ENCODE data around the gene GNG2. TPM values are rescaled to one million over a fixed set of nuclear protein-coding genes. Genes with fewer than 3 reads are reported as not detected.

The GNG2 gene
- 0.33 TPM in 1 of 2 replicates, not detected in the other for total RNA-seq (2021)
- percentile 16 among the genes with signal in this experiment for Bru-seq, nascent RNA
- BruChase-seq, experiment 1, labeled RNA remaining after a 2-hour chase, result percentile 8 among the genes with signal in this experiment
- BruChase-seq, experiment 2, labeled RNA remaining after a 6-hour chase, result percentile 14 among the genes with signal in this experiment
- long read RNA-seq, partial matches to known transcripts, result 0 of 1 reads
- long read RNA-seq, other reads (novel, unspliced or antisense), result 1 of 1 reads

DNA sequence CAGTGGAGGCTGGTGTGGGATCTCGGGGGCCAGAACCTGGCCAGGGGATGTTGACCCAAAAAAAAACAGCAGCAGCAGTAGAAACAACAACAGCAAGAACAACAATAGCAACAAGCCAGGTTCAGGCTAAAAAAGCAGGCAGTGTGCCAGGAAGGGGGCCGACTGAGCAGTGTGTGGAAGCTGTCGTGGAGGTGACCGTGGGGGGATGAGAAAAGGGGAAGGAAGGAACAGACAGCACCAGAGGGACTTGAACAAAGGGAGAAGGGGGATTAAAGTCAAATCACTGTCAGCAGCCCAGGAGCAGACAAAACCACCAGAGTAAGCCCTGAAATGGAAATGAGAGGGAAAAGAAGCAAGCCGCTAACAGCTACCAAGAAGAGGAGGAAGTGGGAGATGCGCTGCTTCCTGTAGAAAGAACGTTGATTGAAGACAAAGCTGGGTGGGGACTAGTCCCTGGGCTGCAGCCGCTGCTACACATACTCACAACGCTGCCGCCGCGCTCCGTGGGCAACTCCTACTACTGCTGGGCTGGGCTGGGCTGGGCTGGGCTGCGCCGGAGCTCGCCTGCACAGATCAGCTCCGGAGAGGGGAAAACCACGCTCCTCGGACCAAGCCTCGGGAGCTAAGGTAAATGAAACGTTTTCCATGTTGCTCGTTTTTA, at the start of gene GNG2:
Gene GNG2, plus strand, starts transcription at position 449 of the 661 bp plus-strand sequence. CDS start 90,067 bp downstream, outside the sequence.
- intact Hi-C loops (cut with micrococcal nuclease; ENCODE audit: unreplicated experiment), result no loop called here
- BruUV-seq (replicated peaks), result no TSS peak
- peak within 1 kb of the TSS; percentile 69 for H3K4me2 ChIP-seq
- H3K27ac ChIP-seq, result no peak within 1 kb of the TSS
- no peak for TF ChIP-seq CTCF (conservative IDR thresholded peaks at IDR 0.05)
- TF ChIP-seq EZH2 (IDR thresholded peaks at IDR 0.05; ENCODE audit: low read depth), result no peak
- no peaks in the 10 kb centered on the region for H3K9me2 ChIP-seq (ENCODE audit: insufficient read depth)
- H3K79me2 ChIP-seq (ENCODE audit: low read depth), result no peaks in the 10 kb centered on the region
- ChIA-PET CTCF (interaction anchor here (0.6 kb wide), 1 partner anchor 110 kb away, joined by 9 read pairs; no protein-coding TSS in a partner anchor), POLR2A (ENCODE audit: unreplicated experiment) (no interaction called here)
- peak within 1 kb of the TSS; percentile 46; the same call in 1 of the 2 replicates for H3K4me3 ChIP-seq
- peaks cover 11% of the 10 kb centered on the region; the same call in 1 of the 2 replicates for H3K4me1 ChIP-seq (replicated peaks; ENCODE audit: insufficient read depth)
- H3K27me3 ChIP-seq (ENCODE audit: insufficient read depth, low read depth), result no peaks in the 10 kb centered on the region
- peak in 1 of 2 experiments; percentile 41 for DNase-seq
- no peaks in the 10 kb centered on the region for H4K20me1 ChIP-seq (ENCODE audit: insufficient read depth)
- H3F3A ChIP-seq (ENCODE audit: insufficient read depth, low read depth), result no peaks in the 10 kb centered on the region
- no peaks in the 10 kb centered on the region for H3K36me3 ChIP-seq (ENCODE audit: low read depth)
- peak within 1 kb of the TSS; percentile 77 for H2AFZ ChIP-seq
- H3K9me3 ChIP-seq (ENCODE audit: insufficient read depth, low read depth), result no peaks in the 10 kb centered on the region

GRCh38 chr14:51811706-51812105, 48.7 kb upstream of the GNG2 start:
- no peaks in the 10 kb centered on the region for H3K79me2 ChIP-seq (ENCODE audit: low read depth)
- no peak overlapping the region for H3K4me2 ChIP-seq
- no peaks in the 10 kb centered on the region for H3K4me1 ChIP-seq (replicated peaks; ENCODE audit: insufficient read depth)
- no peaks in the 10 kb centered on the region for H3K27me3 ChIP-seq (ENCODE audit: insufficient read depth, low read depth)
- TF ChIP-seq EZH2 (IDR thresholded peaks at IDR 0.05; ENCODE audit: low read depth) (no peak), CTCF (conservative IDR thresholded peaks at IDR 0.05) (no peak)
- BruUV-seq (replicated peaks), result no TSS peak
- no peak overlapping the region for H2AFZ ChIP-seq
- H3K4me3 ChIP-seq, result no peak overlapping the region
- no peak overlapping the region for H3K27ac ChIP-seq
- no peaks in the 10 kb centered on the region for H4K20me1 ChIP-seq (ENCODE audit: insufficient read depth)
- ChIA-PET POLR2A (ENCODE audit: unreplicated experiment) (no interaction called here), CTCF (no interaction called here)
- intact Hi-C loops (cut with micrococcal nuclease; ENCODE audit: unreplicated experiment), result no loop called here
- H3K9me2 ChIP-seq (ENCODE audit: insufficient read depth), result no peaks in the 10 kb centered on the region
- H3F3A ChIP-seq (ENCODE audit: insufficient read depth, low read depth), result no peaks in the 10 kb centered on the region
- H3K9me3 ChIP-seq (ENCODE audit: insufficient read depth, low read depth), result no peaks in the 10 kb centered on the region
- no peaks in the 10 kb centered on the region for H3K36me3 ChIP-seq (ENCODE audit: low read depth)
- no peak for DNase-seq

DNA sequence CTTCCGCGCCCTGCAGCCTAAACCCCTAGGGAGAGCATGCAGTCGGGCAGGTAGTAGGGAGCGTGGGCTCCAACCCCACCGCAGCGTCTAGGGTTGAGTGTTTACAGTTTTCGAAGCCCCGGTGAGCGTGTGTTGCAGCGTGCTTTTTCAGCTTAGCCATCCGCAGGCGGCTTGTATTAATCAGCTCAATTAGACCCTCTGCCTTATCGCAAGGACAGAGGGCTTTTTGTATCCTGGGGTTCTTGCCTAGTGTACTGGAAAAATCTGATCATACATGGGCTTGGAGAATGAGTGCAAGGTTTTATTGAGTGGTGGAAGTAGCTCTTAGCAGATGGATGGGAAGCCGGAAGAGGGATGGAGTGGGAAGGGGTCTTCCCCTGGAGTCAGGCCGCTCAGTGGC, 44.4 kb upstream of the GNG2 start:
- Histone ChIP-seq H4K20me1 (ENCODE audit: insufficient read depth) (no peaks in the 10 kb centered on the region), H3K27me3 (ENCODE audit: insufficient read depth, low read depth) (no peaks in the 10 kb centered on the region), H3K4me1 (replicated peaks; ENCODE audit: insufficient read depth) (no peaks in the 10 kb centered on the region), H3K36me3 (ENCODE audit: low read depth) (no peaks in the 10 kb centered on the region), H3K79me2 (ENCODE audit: low read depth) (no peaks in the 10 kb centered on the region), H3K9me3 (ENCODE audit: insufficient read depth, low read depth) (0 out of 2 replicates have a peak, but pooled peaks cover 3% of the 10 kb centered on the region), H3K27ac (no peak overlapping the region), H3K4me3 (no peak overlapping the region), H2AFZ (no peak overlapping the region), H3F3A (ENCODE audit: insufficient read depth, low read depth) (no peaks in the 10 kb centered on the region), H3K4me2 (no peak overlapping the region), H3K9me2 (ENCODE audit: insufficient read depth) (no peaks in the 10 kb centered on the region)
- intact Hi-C loops (cut with micrococcal nuclease; ENCODE audit: unreplicated experiment), result no loop called here
- POLR2A ChIA-PET (ENCODE audit: unreplicated experiment), result no interaction called here
- DNase-seq, result no peak
- no TSS peak for BruUV-seq (replicated peaks)
- TF ChIP-seq EZH2 (IDR thresholded peaks at IDR 0.05; ENCODE audit: low read depth), result no peak
- no peak for TF ChIP-seq CTCF (conservative IDR thresholded peaks at IDR 0.05)
- CTCF ChIA-PET, result no interaction called here

All from PC-9 (cell line).